ENCODE measurements around the gene JTB.
"Not testable (repeated sequence)": the region's sequence is repeated elsewhere in the genome, so short reads cannot be mapped to it uniquely, and the experiment has no call there.

The JTB gene

DNA sequence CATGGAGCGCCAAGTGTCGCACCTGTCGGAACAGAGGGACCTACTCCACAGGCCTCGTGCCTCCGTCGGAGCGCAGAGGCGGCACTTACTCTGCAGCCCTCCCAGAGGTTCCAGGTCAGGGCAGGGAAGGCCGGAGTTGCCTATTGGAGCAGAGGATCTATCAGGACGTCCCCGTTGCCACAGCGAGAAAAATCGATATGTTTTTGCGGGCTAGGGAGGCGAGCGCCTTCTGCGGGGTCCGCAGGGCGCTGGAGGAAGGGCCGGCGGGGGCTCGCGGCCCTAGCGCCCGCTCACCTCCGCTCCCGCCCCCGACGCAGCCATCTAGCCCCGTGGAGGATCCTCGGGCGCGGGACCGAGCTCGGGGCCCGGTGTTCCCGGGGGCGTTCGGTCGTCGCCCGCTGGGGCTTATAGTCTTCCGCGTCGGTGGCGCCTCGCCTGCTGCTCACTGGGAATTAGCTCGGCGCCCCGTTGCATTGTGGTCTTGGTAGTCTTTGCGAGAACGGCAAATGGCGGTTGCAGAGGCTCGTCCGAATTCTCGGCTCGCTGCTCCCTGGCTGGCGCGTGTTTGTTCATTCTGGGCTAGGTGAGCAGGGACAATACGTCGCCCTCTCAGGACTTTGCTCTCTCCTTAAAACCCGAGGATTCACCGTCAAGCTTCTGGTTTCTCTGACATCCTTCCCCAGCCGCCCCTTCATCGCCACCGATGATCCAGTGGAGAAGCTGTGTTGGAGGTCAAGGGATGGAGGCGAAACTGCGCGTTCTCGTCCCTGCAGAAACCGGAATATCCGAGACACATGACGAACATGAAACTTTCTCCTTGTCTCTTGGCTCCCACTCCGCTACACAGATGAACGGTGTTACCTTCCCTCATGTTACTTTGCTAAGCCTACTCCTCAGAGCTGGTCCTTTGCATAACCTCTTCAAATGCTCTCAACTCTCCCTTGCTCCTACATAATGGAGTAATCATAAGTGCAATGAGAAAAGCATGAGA lies at the start of gene JTB:
Gene JTB, minus strand, starts transcription at position 425 of the 991 bp plus-strand sequence. Its CDS starts 422 bp downstream, at position 3.
- DNase-seq: peak; percentile 63

DNA sequence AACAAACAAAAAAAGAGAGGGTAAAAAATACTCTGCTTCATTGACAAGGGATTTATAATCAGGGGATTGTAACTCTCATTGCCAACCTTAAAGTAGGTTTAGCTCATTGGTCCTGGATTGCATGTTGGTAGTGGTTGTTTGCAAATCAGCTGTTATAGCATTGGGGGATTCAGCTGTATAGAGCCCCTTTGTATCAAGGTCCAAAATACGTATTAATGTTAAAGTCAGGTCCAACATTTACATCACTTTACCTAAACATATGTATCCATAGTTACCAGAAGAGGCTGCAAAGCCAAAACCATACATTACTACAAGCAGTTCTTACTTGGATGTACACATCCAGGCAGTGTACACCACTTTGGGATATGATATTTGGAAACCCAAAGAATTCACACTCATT lies 42.5 kb upstream of the JTB start:
- no peak for DNase-seq

DNA sequence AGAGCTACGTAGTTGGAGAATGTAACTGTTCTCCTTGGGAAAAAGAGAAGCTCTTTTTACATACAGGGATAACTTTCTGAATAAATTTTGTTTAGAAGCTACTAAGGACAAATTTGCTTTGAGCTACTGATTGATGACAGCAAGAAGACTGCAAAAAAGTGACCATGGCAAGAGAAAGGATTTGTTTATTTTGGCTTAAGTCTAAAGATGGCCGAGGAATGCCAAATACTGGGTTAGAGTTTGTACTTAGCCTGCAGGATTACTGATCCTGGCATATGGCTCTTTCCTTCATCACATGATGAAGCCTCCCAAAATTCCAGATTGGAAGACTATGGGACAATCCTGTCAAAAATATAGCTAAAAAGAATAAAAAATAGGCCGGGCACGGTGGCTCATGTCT lies 41.8 kb upstream of the JTB start:
- no peak for DNase-seq

DNA sequence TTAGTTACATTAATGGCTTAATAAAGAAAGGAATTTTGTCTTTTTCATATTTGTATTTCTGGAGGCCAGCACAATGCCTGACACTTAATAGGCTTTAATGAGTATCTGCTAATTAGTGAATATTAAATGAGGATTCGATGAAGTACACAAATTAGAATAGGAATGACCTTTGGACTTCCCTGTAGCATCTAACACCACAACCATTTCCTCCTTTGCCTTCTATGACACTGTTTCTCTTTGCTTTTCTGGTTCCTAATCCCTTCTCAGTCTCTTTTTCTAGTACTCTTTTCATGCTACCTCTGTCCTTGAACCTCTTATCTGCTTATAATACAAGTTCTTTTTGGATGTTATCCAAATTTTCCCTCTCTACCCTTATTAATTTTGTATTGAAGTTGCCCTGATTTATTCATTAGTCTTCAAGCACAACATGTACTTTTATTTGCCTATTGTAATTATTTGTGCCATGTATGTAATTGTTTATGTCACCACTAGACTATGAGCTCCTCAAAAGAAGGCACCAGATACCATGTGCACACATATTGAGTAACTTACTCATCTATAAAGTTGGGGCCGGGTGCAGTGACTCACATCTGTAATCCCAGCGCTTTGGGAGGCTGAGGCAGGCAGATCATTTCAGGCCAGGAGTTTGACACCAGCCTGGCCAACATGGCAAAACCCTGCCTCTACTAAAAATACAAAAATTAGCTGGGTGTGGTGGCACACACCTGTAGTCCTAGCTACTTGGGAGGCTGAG lies 36.9 kb upstream of the JTB start:
- no peak for DNase-seq

DNA sequence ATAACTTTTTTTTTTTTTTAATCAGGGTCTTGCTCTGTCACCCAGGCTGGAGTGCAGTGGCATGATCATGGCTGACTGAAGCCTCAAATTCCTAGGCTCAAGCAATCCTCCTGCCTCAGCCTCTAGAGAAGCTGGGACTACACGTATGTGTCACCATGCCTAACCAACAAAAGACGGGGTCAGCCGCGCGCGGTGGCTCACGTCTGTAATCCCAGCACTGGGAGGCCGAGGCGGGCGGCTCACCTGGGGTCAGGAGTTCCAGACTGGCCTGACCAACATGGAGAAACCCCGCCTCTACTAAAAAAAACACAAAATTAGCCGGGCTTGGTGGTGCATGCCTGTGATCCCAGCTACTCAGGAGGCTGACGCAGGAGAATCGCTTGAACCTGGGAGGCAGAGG lies 35.1 kb upstream of the JTB start:
- DNase-seq: not testable (repeated sequence)

DNA sequence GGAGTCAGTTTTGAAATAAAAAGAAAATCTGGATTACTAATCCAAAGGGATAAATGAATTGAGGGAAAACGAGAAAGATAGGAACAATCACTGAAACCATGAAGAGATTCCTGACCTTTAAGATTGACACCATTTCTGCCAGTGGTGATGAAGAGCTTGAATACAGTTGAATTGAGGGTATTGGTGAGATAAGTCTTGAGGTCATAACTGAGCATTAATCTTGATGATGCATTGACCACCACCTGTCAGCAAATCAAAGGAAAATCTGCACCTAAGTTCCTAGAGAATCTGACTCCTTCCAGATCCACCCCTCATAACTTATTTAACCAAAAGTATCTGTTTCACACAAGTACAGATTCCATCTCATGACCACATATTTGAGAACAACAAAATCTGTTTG lies 34.7 kb upstream of the JTB start:
- DNase-seq: no peak

DNA sequence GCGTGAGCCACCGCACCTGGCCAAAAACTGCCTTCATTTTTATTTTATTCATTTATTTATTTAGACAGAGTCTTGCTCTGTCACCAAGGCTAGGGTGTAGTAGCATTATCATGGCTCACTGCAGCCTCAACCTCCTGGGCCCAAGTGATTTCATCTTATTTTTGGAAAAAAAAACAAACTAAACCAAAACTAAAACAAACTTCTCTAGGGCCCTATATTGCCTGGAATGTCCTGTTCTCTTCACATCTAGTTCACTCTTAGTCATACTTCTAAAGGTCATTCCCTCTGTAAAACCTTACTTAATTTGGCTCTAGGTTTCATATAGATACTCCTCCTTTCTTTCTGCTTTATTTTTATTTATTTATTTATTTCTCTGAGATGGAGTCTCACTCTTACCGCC lies 28.7 kb upstream of the JTB start:
- DNase-seq: no peak

DNA sequence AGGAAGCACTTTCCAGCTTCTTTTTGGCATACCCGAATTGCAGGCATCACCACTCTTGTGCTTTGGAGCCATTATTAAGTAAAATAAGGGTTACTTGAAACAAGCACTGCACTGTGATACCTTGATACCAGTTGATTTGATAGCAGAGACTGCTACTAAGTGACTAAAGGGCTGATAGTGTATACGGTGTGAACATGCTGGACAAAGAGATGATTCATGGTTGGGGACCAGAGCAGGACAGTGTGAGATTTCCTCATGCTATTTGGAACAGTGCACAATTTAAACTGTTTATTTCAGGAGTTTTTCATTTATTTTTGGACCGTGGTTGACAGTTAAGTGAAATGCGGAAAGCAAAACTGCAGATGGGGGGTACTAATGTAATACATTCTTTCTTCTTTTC lies 22.9 kb upstream of the JTB start:
- no peak for DNase-seq

DNA sequence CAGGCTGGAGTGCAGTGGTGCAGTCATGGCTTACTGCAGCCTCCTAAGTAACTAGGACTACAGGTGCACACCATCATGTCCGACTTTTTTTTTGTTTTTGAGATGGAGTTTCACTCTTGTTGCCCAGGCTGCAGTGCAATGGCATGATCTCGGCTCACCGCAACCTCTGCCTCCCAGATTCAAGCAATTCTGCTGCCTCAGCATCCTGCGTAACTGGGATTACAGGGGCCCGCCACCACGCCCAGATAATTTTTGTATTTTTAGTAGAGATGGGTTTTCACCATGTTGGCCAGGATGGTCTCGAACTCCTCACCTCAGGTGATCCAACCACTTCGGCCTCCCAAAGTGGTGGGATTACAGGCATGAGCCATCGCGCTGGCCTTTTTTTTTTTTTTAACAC lies 19.4 kb upstream of the JTB start:
- not testable (repeated sequence) for DNase-seq

DNA sequence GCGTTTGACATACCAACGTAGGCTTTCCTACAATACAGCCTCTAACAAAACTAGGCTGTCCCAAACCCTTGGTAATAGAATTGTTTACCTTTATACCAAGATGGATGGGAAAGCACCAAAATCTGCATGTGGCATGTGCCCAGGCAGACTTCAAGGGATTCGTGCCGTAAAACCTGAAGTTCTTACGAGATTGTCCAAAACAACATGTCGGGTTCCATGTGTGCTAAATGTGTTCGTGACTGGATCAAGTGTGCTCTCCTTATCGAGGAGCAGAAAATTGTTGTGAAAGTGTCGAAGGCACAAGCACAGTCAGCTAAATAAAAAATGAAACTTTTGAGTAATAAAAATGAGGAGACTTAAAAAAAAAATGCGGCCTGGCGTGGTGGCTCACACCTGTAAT lies 18.2 kb upstream of the JTB start:
- DNase-seq: no peak

DNA sequence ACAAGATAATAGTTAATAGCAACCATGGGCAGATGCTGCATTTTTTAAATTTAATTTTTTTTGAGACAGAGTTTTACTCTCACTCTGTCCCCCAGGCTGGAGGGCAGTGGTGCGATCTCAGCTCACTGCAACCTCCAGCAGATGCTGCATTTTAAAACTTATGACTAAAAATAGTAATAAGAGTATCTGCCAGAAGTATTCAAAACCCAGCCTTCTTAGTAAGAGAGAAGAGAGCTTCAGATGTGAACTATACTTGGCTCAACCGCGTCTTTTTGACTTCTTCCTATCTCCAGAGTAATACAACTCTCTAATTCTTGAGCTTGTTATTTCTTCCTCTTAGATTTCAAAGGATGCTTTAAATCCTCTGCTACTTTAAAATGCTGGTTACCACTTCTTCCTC lies 17.7 kb upstream of the JTB start:
- no peak for DNase-seq

DNA sequence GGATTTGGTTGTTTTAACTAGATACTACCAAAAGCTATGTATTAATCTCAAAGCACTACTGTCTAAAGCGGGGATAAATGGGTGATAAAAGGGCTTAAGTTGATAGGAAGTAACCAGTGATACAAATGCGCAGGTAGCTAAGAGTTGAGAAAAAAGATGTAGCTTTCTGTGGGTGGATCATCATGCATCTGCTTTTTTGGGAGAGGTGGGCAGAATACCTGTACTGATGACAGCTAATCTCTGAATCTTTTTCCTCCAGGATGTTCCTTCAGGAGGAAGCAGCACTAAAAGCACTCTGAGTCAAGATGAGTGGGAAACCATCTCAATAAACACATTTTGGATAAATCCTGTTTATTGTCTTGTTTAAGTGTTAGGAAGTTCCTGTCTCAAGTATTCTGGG lies 14.3 kb upstream of the JTB start:
- no peak for DNase-seq

DNA sequence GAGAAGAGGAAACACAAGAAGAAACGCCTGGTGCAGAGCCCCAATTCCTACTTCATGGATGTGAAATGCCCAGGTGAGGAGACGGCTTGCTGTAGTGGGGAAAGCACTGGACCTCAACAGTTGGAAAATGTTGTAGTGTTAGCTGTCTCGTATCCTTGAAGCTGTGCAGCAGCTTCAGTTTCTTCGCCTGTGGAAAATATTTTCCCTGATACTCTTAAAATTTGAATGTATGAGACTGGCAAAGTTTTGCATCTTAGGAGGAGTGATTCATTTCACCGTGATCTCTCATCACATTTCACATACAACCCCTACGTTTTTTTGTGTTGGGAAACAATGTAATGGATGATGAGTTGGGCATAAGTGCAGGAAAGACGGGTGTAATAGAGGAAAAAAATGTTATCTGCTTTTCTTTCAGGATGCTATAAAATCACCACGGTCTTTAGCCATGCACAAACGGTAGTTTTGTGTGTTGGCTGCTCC lies 13.7 kb upstream of the JTB start:
- no peak for DNase-seq

DNA sequence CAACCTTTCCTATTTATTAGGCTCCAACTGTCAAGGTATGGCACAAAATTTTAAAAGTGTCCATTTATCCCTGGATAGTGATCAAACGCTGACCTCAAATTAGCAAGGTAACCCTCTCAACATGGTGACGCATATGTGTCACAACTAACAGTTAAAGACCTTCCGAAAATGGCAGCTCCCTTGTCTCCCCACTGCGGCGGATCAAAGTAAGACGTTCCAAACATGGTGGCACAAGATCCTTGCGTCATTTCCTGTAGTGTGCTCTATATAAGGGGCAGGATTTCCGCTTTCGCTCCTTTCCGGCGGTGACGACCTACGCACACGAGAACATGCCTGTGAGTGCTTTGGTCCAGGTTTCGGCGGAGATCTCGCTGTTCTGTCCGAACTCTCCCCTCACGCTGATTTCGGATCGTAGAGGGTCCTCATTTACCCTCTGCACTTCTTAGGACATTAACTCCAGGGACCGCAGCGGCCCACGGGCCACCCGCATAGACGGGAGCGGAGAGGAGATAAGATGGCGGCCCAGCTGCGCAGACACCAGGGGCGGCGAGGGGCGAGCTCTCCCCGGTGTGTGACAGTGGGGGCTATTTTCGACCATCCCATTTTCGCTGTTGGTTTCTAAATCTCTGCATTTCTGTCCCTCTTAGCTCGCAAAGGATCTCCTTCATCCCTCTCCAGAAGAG lies 13.1 kb upstream of the JTB start, which contains the start of gene RPS27:
Gene RPS27, plus strand, starts transcription at position 295 of the 683 bp plus-strand sequence. Its CDS starts 35 bp downstream, at position 330.
- peak; percentile 98 for DNase-seq

DNA sequence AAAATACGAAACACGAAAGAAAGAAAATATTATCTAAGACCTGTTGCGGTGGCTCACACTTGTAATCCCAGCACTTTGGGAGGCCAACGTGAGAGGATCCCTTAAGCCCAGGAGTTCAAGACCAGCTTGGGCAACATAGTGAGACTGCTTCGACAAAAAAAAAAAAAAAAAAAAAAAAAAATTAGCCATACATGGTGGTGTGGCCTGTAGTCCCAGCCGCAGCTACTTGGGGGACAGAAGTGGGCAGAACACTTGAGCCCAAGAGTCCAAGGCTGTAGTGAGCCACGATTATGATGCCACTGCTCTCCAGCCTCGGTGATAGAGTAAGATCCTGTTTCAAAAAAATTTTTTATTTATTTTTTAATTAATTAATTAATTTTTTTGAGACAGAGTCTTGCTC lies 10.1 kb upstream of the JTB start:
- no peak for DNase-seq

DNA sequence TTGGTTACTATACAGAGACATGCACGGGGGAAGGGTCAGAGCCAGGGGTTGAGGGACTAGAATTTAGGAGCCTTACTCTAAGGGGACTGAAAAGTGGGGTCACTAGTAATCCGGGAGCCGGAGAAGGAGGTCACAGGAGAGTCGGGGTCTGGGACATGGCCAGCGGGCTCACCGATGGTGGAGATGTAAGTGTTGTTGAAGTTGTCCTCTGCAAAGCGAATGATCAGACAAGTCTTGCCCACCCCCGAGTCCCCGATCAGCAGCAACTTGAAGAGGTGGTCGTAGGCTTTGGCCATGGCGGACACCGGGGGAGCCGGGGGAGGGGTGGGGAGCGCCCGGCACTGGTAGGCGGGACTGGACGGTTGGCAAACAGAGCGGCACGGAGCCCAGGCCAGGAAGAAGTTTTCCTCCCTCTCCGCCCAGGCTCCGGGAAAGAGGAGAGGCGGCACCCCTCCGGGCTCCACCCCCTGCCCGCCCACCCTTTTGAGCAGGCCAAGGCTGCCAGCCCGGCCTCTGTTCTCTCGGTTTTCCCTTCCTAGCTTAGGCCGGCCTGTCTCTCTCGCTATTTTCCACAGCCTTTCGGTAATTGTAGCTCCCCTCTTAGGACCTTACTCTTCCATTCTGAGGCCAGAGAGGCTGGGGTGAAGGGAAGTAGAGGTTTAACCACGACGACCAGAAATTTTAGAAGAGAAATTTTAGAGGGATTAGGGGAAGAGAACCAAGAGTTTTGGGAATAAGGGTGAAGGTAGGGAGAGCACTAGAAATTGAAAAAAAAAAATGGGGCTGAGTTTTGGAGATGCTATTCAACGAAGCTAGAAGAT lies 8.7 kb upstream of the JTB start, which contains the start of gene RAB13:
Gene RAB13, minus strand, starts transcription at position 399 of the 821 bp plus-strand sequence. Its CDS starts 103 bp downstream, at position 296.
- peak; percentile 67 for DNase-seq

DNA sequence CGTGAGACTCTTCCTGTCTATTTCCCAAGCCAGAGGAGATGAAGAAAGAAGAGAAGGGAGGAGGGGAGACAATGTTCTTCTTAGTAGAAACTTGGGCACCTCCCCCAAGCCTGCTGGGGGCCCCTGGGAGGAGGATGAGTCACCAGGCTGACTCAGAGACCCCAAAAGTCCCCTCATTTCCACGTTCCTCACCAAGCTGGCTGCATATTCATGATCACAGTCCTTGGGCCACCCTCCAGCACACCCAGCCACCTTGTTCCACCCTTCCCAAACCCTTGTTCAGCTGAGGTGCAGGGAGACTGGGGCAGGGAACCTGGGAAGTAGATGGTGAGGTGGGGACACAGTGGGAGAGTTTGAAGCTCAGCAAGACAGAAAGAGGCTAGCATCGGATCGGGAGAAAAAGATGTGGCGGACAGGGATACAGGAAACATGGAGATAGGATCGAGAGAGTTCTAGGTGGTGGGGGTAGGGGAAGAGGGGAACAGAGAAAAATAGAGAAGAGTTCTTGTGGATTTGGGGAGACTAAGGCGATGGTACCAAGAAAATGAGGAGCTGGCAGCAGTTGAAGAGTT lies 8.0 kb upstream of the JTB start:
- no peak for DNase-seq

DNA sequence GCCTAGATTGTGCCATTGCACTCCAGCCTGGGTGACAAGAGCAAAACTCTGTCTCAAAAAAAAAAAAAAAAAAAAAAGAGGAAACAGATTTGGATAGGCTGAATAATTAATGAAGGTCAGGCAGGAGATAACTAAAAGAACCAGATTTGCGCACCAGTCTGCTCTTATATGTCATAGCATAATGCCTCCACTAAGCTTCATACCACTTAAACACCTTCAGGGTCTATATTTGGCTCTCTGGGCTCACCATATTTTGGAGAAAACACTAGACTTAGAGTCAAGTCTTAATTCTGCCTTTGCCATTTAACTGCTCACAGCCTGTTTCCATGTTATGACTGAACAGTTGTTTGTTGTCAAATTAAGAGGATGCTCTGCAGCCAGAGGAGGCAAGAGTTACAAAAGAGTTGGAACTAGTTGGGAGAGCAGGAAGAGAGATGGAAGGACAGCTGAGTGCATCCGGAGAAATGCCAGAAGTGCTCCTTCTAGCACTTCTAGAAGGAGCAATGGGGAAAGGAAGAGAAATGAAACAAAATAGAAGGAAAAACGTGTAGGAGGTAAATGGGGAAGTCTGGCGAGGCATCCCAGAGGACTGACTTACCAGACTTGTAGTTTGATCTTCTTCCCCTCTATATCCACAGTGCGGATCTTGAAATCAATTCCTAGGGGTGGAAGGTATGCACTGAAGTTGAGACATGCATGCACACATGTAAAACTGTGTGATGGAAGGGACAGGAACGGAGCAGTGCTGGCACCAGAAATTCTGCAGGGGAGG lies 6.8 kb upstream of the JTB start:
- no peak for DNase-seq

DNA sequence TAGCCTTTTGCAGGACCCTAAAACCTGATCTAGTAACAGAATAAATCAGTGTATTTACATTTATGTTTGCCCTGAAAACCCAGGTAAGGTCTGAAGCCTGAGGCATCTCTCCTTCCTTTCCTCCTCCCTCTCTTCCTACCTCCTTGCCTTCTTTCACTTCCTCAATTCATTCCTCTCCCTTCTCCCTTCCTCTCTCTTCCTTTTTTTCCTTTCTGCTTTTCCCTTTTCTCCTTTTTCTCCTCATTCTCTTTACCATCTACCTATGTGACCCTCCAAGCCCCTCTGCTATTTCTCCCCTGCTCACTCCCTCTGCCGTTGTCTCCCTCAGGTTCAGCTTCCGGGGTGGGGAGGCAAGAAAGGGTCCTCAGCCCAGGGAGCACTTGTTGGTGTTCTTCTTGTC lies 4.3 kb upstream of the JTB start:
- not testable (repeated sequence) for DNase-seq

DNA sequence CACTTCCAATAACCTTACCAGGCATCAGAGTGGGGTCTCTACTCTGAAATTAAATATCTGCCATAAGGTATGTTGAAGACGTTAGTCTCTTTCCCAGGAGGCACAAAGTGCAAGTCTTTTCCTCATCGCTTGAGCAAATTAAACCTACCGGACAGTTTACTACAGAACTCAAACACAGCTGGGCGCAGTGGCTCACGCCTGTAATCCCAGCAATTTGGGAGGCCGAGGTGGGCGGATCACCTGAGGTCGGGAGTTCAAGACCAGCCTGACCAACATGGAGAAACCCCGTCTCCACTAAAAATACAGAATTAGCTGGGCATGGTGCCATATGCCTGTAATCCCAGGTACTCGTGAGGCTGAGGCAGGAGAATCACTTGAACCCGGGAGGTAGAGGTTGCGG lies 1.6 kb upstream of the JTB start:
- not testable (repeated sequence) for DNase-seq
